H1 (cell line): Measurements from ENCODE around the gene TNS1. TPM values are rescaled to one million over a fixed set of nuclear protein-coding genes. Genes with fewer than 3 reads are reported as not detected.

ENCODE experiments used
- CHD7 ChIP-seq: fragments of 300-600 bp; sonication (generic); IDR thresholded peaks from 2 replicates; pipeline ENCODE4 v1.7.1; 2012; ENCODE audit warnings: low read length, moderate library complexity, mild to moderate bottlenecking, inconsistent platforms; ENCODE audit not compliant: insufficient replicate concordance
- GABPA ChIP-seq: IDR thresholded peaks from 2 replicates; pipeline ENCODE4 v1.6.1; 2011; ENCODE audit warnings: mild to moderate bottlenecking, low read length, moderate library complexity, borderline replicate concordance; ENCODE audit not compliant: insufficient read depth
- RAD21 ChIP-seq, 2 experiments: IDR thresholded peaks in 1 of 2; conservative IDR thresholded peaks in 1 of 2; 2 replicates each; pipeline ENCODE4 v1.6.1; 2011; ENCODE audit warnings: low read depth in 2 of 2, low read length in 2 of 2, improper control_type of control experiment in 1 of 2, inconsistent platforms in 1 of 2, mild to moderate bottlenecking in 1 of 2, moderate library complexity in 1 of 2
- RBBP5 ChIP-seq: IDR thresholded peaks from 2 replicates; pipeline ENCODE4 v1.7.1; 2012; ENCODE audit warnings: low read depth, mild to moderate bottlenecking, inconsistent platforms, low read length, moderate library complexity, borderline replicate concordance
- polyA plus RNA-seq, 7 experiments: library from polyadenylated mRNA; depleted of rRNA in 3 of 7; stranded (reverse) in 5 of 7; unstranded in 2 of 7; fragments of >200 nt in 5 of 7; fragments of 200-250 nt in 2 of 7; gene quantifications; 1 replicate in 5 of 7; 2 replicates in 1 of 7; 4 replicates in 1 of 7; pipeline versions ENCODE4 v1.2.1 to v1.2.3, GENCODE V29; 2011 to 2013; ENCODE audit warnings: missing spikeins in 2 of 7, mixed read lengths in 2 of 7
- total RNA-seq: library from RNA; stranded (reverse); fragmentation: NEBNext Ultra II Directional; extraction: Animal tissue kit (Norgen Biotek cat#: 25700); gene quantifications from 2 replicates; pipeline ENCODE4 v1.2.1, GENCODE V29; 2021

The TNS1 gene
- total and polyA plus RNA-seq, 2 of the 8 experiments (the other 6 are each of a cell fraction or from before 2014, with no cell fraction given), result 1.5 to 5.1 TPM

DNA sequence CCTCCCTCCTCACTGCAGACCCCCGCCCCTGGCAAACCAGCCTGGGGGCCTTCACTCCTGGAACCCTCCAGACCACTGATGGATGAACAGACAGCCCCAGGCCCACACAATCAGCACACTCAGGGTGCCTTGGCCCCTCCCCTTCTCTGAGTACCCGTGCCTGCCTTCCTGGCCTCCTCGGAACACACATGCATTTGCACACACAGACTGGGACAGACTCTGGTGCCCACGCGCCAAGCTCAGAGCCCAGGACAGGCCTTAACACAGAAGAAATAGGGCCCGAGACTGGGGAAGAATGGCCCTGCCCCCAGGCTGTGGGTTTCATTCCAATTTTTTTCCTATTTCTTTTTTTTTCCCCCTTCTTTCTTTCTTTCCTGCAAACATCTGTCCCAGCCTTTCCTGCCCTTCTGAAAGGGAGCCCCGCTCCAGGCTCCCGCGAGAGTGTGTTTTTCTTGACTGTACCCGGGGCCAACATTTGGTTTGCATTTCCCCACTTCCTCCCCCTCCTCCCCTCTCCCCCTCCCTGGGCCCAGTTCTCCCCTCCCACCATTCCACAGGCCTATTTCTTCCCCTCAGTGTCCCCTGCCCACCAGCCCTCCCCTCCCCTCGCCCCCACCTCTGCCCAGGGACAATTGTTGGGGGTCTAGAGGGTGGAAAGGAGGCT is 618 bp upstream of the TNS1 start (continued):
- TF ChIP-seq CHD7 (no peak), RAD21 (IDR thresholded peaks at IDR 0.05 in 1 of 2, conservative IDR thresholded peaks at IDR 0.05 in 1 of 2; ENCODE audit: low read depth in 2 of 2, low read length in 2 of 2) (no peak), RBBP5 (no peak), GABPA (no peak)
